ENCODE data around the gene PFKFB2.

DNA sequence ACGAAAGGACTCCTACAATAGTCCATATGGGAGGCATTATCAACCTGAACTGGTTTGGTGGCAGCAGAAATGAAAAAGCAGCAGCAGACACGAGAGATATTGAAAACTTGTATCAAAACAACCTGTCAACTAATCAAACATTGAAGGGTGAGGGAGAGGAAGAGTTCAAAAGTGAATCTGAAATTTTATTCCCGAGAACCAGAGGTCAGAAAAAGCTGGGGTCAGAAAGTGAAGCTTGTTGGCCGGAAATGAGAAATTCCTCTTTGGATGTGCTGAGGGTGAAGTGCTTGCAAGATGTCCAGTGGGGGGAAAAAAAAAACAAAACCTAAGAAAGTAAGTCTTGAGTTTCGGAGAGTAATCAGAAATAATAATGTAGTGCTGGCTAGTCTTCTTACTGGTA is 49.1 kb downstream of the PFKFB2 start:
- TF ChIP-seq GATA1 (IDR thresholded peaks at IDR 0.05; ENCODE audit: low read depth, low read length) (no peak), POLR2A (IDR thresholded peaks at IDR 0.05; ENCODE audit: low read length) (no peak)

Data from erythroblast (primary cell).